Stimulated activated CD8-positive, alpha-beta memory T cell treated with anti-CD3 and anti-CD28 coated beads, Interleukin-12 subunit alpha, Interleukin-12 subunit beta, amount 100 ng/mL, for 24 hours (primary cell): ENCODE data around the gene ENTPD2.

Source experiments
- DNase-seq: peaks from one replicate; pipeline ENCODE4 v3.0.0-alpha.2; 2020; ENCODE audit errors: extremely low read depth

The ENTPD2 gene

DNA sequence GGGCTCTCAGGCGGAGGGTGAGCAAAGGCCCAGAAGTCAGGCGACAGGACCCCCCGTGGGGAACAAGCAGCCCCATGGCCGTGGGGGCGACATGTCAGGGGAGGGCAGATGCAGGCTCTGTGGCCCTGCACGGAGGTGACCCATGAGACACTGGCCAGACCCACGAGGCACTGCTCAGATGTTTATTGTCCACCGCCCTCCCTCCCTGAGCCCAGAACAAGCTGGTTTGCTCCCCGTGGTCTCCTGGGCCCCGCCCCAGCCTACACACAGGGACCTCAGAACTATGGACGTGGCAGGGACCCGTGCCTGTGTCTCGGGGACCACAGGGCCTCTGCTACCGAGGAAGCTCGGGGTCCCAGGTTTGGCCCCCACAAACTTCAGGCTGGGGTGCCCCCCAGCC, 23.9 kb downstream of the ENTPD2 start:
- no peak for DNase-seq

DNA sequence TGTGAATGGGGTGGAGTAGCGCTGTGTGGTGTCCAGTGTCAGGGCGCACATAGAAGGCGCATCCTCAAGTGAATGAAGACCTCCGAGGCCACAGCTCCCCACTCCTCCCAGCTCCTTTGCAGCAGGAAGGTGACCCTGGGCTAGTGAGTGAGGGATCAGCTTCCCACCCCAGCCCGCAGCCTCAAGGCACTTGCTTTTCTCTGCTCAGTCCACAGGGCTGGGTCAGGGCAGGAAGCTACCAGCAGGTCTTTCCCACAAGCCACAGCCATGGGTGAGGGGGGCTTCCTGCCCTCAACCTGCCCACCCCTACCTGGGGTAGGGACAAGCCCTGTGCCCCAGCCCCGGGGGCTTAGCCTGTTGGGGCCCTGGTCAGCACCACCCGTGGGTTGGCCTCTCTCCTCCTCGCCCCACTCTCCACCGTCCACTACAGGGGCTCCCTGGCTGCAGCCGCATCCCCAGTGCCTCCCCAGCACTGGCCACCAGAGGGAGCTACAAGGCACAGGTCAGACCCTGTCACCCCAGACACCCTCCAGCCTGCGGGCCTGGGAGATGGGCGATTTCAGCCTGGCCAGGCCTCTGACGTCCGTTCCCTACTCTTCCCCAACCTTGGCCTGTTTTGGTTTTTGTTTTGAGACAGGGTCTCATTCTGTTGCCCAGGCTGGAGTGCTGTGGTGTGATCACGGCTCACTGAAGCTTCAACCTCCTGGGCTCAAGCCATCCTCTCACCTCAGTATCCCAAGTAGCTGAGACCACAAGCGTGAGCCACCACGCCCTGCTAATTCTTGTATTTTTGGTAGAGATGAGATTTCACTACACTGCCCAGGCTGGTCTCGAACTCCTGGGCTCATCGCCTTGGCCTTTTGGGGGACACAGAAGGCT, 24.6 kb downstream of the ENTPD2 start:
- peak; percentile 47 for DNase-seq

DNA sequence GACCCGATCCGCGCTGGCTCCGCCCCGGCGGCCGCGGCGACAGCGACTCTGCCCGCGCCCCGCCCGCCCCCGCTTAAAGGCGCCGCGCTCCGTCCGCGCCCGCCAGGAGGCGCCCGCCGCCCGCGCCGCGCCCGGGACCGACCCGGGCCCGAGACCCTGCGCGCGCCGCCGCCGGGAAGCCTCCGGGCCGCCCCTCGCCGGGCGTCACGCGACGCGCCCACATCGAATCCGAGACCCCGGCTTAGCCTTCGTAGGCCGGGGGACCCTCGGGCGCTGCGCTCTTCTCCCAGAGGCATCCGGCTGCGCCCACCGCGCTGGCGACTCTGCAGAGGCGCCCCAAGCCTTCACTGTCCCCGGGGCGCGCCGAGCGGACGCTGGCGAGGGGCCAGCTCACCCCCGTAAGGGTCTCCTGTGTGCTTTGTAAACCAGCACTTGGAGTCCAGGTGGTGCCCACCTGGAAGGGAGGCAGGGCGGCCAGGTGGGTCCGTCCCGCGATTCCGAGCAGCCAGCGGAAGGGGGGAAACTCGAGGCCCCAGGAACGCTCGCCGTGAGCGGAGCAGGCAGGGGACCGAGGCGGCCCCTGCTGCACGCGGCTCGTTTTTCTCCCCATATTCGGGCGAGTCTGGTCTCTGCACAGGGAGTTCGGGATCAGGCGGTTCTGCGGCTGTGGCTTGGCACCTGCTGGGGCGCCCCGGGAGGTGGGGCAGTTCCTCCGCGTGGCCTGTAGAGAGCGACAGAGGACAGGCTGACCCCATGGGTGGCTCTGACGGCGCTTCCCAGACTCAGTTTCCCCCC, 25.4 kb downstream of the ENTPD2 start:
- peak; percentile 30 for DNase-seq

DNA sequence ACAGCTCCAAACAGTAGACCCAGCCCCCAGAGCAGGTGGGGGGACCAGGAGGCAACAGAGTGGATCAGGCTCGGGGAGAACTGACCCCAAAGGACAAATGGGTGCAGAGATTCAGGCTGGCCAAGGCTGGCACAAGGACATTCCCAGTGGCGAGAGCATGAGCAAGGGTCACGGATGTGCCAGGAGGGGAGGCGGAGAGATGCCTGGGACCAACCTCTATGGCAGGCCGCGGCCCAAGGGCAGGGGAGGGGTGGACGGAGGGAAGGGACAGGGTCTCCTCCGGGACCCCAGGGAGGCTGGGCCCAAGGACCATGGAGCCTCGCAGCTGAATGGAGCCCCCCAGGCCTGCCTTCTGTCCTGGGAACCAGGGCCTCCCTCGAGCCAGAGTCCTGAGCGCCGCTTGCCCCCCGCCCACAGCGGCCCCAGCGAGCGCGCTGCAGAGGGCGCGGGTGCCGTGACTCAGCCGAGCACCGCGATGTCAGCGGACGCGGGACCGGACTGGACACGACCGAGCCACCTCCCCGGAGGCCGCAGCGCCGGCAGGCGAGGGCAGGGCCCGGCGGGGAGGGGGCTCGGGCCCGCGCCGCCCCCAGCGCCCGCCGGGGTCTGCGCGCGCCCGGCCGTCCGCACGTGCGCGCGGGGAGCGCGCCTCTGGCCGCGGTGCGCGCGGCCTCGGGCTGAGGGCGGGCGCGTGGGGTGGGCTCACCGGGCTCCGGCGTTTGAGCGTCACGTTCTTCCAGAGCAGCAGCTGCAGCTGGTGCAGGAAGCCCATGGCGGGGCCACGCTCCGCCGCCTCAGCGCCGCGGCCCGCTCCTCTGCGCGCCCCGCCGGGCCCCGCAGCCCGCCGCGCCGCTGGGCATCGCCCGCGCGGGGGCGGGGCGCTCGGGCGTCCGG, 26.2 kb downstream of the ENTPD2 start, which contains the start of gene ABCA2:
TSS of gene ABCA2 (minus strand) at position 869 of the 894 bp plus-strand sequence. CDS start at position 772, 97 bp downstream.
- no peak for DNase-seq

DNA sequence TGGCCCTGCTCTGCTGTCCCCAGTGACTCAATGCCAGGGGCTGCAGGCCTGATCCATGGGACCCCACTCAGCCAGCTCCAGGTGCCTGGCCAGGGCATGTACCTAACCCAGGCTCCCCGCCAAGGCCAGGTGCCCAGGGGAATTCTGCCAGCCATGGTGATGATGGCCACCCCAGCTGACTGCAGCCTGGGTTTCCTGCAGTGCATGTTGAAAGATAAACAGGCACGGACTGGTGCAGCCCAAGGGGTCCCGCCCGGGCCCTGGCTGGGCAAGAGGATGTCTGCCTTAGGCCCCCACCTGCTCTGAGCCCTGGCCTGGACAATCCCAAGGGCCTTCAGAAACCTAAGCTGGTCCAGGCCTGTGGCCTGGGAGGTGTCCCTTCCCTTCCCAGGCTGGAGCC, 27.0 kb downstream of the ENTPD2 start:
- no peak for DNase-seq

DNA sequence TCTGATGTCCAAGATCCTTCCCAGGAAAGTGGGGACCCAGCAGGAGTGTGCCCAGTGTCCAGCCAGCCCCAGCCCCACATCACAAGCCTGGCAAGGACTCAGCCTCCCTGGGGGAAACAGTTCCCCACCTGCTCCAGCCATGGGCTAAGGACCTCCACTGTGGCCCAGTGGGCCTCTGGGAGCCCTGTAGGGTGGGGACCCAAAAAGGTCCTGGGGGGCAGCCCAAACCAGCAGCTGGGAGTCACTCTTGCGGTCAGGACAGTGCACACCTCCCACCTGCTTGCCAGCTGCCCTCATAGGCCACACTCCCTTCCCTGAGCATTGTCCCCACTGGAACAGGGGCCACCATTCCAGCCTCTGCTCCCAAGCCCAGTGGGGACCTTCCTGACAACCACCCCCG, 27.5 kb downstream of the ENTPD2 start:
- no peak for DNase-seq

DNA sequence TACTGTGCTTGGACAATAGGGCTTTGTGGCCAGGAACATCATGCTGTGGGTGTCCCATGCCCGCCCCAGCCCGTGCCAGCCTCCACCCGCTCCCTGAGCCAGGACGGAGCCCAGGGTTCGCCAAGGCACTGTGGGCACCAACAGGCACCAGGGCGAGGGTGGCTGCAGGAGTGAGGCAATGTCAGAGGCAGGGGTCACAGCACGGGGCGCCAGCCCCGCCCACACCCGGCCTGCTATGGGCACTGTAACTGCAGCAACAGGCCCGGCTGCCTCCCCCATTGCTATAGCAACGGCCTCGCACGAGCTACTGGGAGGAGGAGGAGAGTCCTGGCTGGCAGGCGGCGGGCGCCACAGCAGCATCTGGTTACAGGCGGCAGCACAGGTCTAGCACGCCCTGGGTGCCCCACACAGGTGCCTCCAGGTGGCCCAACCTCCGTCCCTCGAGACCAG, 28.3 kb downstream of the ENTPD2 start:
- no peak for DNase-seq

DNA sequence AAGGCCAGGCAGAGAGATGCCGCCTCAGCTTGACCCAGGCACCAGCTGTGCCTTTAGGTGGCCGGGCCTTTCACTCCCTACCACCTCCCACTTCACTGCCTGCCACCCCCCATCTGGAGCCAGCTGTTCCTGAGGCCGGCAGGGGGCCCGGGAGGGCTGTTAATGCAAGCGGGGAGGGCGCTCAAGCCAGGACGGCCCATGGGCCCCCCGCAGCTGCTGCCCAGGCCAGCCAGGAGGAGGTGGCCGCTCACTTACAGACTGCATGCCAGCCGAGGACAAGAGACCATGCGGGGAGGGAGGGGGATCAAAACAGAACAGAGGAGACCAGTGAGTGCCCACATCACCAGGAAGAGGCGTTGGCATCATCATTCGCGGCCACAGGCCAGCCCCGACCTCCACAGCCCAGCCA, 30.3 kb downstream of the ENTPD2 start:
- DNase-seq, result no peak

DNA sequence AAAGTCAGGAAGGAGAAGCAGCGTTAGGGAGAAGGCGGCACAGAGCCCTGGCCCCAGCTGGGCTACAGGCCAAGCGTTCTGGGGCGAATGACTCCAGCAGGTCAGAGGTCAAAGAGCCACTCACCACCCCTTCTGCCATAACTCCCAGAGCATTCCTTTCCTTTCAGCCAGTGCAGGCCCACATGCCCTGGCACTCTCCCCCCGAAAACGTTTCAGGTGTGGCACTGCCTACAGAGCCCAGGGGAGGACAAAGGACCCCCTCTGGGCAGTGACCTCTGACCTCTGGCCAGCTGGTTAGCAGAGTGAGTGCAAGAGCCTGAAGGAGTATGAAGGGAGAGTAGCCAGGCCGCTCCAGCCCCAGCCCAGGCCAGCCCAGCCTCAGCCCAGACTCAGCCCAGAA, 30.7 kb downstream of the ENTPD2 start:
- DNase-seq, result no peak

DNA sequence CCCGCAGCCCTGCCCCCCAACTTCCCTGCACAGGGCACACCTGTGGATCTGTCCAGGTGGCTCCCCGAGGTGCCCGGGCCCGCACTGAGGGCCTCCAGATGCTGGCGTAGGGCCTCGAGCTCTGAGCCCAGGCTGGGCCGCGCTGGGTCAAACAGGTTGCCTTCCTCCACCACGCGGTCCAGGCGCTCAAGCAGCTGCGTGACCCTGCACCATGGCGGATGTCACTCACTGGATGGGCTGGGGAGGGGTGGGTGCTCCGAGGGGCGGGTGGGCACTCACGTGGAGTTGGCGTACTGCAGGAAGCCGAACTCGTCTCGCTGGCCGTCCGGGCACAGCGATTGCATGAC, 31.2 kb downstream of the ENTPD2 start:
- no peak for DNase-seq

DNA sequence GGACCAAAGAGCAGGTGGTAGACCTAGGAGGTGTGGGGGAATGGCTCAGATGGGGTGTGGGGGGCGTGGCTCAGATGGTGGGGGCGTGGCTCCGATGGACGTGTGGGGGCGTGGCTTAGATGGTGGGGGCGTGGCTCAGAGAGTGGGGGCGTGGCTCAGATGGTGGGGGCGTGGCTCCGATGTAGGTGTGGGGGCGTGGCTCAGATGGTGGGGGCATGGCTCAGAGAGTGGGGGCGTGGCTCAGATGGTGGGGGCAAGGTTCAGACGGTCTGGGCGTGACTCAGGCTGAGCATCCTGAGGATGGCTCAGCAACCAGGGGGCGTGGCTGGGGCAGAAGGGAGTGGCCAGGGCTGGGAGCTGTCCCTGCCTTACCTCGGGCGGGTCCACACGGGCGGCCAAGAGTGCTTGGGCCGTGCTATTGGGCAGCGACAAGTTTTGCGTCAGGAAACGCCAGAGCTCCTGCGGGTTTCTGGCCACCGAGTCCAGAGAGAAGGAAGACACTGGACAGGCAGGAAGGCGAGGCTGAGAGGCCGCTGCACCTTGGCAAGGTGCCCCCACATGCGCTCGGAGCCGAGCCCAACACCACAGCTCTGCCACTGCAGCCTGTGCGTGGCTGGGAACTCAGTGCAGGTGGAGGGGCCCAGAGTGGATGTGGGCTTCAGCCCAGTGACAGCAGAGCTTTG, 31.7 kb downstream of the ENTPD2 start:
- DNase-seq, result peak; percentile 51

DNA sequence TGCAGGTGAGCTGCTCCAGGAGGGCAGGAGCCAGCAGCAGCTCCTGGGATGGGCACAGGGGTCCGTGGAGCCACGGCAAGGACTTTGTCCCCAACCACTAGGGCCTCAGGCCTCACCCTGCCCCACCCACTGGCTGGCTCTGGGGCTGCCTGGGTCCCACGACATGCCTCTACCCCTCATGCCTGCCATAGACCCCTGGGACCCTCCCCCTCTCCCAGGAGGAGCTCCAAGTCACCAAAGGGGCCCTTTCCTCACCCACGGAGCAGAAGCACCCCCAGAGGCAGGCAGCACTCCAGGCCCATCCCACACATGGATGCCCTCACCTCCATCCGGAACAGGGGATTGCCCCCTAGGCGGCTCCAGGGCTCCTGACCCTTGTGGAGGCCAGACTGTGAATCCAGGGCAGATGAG, 32.3 kb downstream of the ENTPD2 start:
- no peak for DNase-seq

DNA sequence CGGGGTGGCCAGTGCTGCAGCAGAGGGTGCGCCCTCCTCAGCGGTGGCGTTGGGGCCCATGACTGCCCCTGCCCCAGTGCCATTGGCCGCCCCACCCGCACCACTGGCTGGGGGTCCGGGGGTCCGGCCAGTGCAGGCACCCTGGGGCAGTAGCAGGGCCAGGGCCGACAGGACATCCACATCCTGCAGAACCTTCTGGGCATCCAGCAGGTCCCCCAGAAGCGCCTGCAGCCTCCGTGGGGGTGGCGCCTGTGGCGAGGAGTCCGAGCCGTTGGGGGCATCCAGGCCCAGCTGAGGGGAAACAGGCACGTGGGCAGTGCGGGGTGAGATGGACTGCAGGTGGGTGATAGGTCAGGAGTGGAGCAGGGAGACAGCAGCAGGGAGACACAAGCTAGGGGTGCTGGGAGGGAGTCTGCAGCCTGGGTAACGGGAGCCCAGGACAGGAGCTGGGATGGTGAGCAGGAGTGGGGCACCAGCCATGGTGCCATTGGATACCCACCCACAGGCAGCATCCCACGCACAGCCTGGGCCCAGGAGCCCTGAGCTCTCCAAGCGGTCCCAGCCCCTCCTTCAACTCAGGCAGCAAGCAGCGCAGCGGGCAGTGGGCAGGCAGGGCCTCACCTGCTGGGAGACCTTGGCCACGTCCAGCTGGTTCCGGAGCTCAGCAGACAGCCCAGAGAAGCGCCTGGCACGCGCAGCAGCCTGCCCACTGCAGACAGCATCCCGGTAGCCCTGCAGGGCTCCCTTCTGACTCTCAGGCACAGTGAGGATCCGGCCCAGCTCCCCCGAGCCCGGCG, 32.9 kb downstream of the ENTPD2 start:
- DNase-seq, result no peak

DNA sequence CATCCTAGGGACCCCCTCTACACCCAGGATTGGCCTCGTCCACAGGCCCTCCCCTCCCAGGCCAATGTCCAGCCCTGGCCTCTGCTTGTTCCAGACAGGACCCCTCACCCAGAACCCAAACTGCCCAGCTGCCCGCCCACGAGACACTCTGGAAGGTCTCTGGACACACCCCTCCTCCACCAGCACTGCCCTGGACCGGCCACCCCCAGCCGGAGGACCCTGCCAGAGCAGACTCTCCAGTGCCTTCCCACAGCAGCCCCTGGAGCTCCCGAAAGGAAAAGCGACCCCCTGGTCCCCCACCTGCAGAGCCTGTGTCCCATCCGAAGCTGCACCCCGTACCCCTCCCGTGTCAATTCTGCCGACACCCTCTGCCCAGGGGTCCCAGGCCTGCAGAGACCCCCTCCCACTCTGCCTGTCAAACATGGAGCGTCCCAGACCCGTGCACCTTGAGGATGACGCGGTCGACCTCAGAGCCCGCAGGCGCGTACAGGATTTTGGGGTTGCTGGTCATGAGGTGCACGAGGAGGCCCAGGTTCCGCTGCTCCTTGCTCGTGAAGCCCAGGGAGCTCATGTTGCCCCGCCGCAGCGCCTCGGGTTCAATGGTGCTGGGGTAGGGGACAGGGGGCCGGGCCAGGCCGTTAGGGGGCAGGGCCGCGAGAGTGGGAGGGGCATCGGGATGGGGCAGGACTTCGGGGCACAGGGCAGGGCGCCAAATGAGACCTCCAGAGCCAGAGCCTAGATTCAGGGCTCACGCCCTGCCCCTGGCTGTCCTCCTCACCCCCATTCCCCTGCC, 33.8 kb downstream of the ENTPD2 start:
- DNase-seq, result no peak

DNA sequence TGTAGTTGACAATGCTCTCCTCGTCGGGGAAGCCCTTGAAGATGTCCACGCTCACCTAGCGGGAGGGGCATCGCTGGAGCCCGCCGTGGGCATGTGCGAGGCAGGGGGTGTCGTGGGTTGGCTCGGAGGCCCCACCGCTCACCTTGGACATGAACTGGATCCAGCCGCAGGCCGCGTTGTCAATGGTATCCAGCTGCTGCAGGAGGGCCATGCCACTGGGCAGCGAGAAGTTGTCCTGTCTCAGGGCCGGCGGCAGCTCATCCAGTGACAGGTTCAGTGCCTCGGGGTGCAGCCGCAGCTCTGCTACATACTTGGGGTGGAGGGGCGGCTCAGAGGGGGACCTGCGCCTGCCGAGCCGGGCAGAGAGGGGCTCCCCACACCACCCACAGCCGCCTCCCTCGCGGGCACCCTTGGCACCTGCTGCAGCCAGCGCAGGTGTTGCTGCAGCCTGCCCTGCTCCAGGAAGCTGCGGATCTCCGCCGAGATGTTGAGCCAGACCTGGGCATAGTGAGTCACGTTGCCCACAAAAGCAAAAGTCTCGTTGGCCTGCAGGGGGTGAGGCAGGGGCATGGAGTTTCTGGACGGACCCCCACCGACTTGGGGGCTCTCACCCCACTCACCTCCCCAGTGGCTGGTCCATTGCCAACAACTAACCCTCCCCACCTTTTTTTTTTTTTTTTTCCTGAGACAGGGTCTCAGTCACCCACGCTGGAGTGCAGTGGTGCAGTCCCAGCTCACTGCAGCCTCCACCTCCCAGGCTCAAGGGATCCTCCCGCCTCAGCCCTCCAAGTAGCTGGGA, 34.9 kb downstream of the ENTPD2 start:
- DNase-seq, result no peak

DNA sequence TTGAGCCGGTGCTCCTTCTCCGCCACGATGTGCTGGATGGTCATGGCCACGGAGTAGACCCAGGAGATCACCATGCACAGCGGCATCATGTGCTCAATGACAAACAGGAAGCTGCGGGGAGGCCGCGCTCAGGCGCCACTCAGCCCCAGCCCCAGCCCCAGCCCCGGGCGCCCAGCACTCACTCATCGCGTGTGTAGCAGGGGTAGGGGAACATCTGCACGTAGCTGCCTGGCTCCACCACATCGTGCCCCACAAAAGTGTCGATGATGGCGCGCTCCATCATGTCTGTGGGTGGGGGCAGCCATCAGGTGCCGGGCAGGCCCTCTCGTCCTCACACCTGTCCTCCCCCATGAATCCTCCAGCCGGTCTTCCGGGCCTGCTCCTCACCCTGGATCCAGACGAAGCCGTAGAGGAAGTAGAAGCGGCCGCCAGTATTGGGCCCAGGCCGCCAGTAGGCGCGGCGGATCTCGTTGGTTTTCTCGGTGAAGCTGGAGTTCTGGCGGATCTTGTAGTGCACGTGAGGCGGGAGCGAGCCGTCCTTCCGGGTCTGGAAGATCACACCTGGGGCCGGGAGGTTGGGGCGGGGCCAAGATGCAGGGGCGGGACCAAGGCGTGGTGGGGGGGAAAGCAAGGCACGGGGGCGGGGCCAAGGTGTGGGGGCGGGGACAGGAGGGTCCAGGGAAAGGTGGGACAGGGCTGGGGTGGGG, 35.9 kb downstream of the ENTPD2 start:
- DNase-seq, result no peak

DNA sequence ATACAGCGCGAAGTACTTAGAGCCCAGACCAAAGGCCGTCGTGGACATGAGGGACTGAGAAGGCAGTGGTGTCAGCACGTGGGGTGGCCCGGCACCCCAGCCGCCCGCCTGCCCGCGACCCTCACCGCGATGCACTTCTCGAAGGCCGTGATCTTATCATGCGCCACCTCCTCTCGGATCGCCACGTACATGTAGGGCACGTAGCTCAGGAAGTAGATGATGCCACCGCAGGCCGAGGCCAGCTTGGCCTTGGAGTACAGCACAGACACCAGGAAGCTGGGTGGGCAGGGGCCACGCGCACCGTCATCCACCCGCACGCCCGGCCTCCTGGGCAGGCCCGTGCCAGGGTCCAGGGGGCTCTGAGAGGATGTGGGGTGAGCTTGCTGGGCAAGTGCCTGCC, 36.8 kb downstream of the ENTPD2 start:
- no peak for DNase-seq

DNA sequence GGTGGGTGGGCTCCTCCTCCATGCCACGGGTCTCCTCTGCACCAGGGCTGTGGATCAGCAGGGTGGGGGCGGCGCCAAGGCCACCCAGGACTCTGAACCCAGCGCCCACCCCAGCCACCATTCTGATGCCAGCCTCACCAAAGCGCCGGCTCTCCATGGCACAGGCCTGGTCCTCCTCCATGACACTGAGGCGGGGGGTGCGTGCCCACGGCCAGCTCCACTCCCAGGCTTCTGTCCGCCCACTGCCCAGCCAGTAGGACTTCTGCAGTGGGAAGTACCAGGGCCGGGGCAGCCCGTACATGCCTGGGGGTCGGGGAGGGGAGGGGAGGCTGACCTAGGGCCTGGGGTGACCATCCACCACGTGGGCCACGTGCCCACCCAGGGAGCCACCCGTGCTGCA, 37.4 kb downstream of the ENTPD2 start:
- no peak for DNase-seq
